ENCODE measurements around the gene ERAS. TPM values are rescaled to one million over a fixed set of nuclear protein-coding genes. Genes with fewer than 3 reads are reported as not detected.

Gene ERAS
- total RNA-seq, 2 experiments from 2014 or later, result 0.60 TPM; not detected in 1

DNA sequence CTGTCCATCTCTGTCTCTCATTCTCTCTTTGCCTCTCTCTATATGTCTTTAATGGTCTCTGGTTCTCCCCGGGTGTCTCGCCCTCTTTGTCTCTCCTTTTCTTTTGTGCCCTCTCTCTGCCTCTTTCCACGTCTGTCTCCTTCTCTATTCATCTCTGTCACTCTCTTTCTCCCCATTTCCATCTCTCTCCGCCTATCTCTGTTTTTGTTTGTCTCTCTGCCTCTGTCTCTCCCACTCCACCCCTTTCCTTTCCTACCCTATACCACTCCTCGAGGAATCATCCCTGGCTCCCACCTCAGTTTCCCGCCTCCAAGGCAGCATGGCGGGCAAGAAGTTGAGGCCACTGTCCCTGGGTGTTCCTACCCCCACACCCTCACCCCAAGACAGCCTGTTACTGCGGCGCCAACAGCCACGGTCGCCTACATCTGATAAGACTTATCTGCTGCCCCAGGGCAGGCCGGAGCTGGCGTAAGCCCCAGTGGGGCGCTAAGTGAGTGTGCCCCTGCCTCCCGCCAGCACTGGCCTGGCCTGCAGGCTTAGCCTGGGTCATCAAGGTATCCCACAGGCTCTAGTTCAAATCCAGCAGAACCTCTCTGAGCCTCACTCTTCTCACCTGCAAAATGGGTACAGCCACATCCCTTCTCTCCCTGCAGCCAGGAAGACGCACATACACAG is 40.6 kb upstream of the ERAS start:
- H4K20me1 ChIP-seq (ENCODE audit: insufficient read depth, low read length), result no peaks in the 10 kb centered on the region
- no peaks in the 10 kb centered on the region for H3K9me3 ChIP-seq (ENCODE audit: low read length)
- H3K4me2 ChIP-seq (ENCODE audit: low read length), result no peak overlapping the region
- no peaks in the 10 kb centered on the region for H3K4me1 ChIP-seq (ENCODE audit: insufficient read depth, low read length, poor library complexity, severe bottlenecking)
- H2AFZ ChIP-seq (ENCODE audit: low read length), result no peak overlapping the region
- H3K36me3 ChIP-seq (ENCODE audit: insufficient read depth, low read length), result no peaks in the 10 kb centered on the region
- no TSS peak for BruUV-seq (replicated peaks)
- no peak overlapping the region for H3K4me3 ChIP-seq (ENCODE audit: low read depth, low read length, poor library complexity, severe bottlenecking)
- ChIA-PET POLR2A (no interaction called here), CTCF (ENCODE audit: unreplicated experiment) (no interaction called here)
- TF ChIP-seq CTCF (conservative IDR thresholded peaks at IDR 0.05; ENCODE audit: low read length) (no peak), EZH2phosphoT487 (IDR thresholded peaks at IDR 0.05; ENCODE audit: borderline replicate concordance, low read depth, low read length) (no peak)
- H3K79me2 ChIP-seq (ENCODE audit: insufficient read depth, low read depth, low read length), result no peaks in the 10 kb centered on the region
- no peak overlapping the region for H3K27ac ChIP-seq (ENCODE audit: low read depth, low read length, poor library complexity, severe bottlenecking)
- intact Hi-C loops (cut with micrococcal nuclease; ENCODE audit: unreplicated experiment), result no loop called here
- no peak for DNase-seq (ENCODE audit: low spot score)
- H3K9me2 ChIP-seq (ENCODE audit: insufficient read depth, low read length), result no peaks in the 10 kb centered on the region

GRCh38 chrX:48786341-48786800 is 39.9 kb upstream of the ERAS start, which contains the start of gene GATA1:
Gene GATA1, plus strand, starts transcription at chrX:48786590. Its CDS starts 4,520 bp downstream, at chrX:48791110.
- Histone ChIP-seq H3K4me1 (ENCODE audit: insufficient read depth, low read length, poor library complexity, severe bottlenecking) (no peaks in the 10 kb centered on the region), H2AFZ (ENCODE audit: low read length) (no peak within 1 kb of the TSS), H3K9me3 (ENCODE audit: low read length) (no peaks in the 10 kb centered on the region), H3K79me2 (ENCODE audit: insufficient read depth, low read depth, low read length) (no peaks in the 10 kb centered on the region), H3K36me3 (ENCODE audit: insufficient read depth, low read length) (no peaks in the 10 kb centered on the region), H4K20me1 (ENCODE audit: insufficient read depth, low read length) (no peaks in the 10 kb centered on the region), H3K27ac (ENCODE audit: low read depth, low read length, poor library complexity, severe bottlenecking) (no peak within 1 kb of the TSS), H3K9me2 (ENCODE audit: insufficient read depth, low read length) (no peaks in the 10 kb centered on the region), H3K4me3 (ENCODE audit: low read depth, low read length, poor library complexity, severe bottlenecking) (no peak within 1 kb of the TSS), H3K4me2 (ENCODE audit: low read length) (no peak within 1 kb of the TSS)
- no peak for DNase-seq (ENCODE audit: low spot score)
- POLR2A ChIA-PET, result no interaction called here
- TF ChIP-seq EZH2phosphoT487 (IDR thresholded peaks at IDR 0.05; ENCODE audit: borderline replicate concordance, low read depth, low read length) (no peak), CTCF (conservative IDR thresholded peaks at IDR 0.05; ENCODE audit: low read length) (no peak)
- BruUV-seq (replicated peaks), result no TSS peak
- intact Hi-C loops (cut with micrococcal nuclease; ENCODE audit: unreplicated experiment), result no loop called here
- CTCF ChIA-PET (ENCODE audit: unreplicated experiment), result no interaction called here

GRCh38 chrX:48786825-48787504 is 39.3 kb upstream of the ERAS start:
- ChIA-PET CTCF (ENCODE audit: unreplicated experiment) (no interaction called here), POLR2A (no interaction called here)
- Histone ChIP-seq H3K36me3 (ENCODE audit: insufficient read depth, low read length) (no peaks in the 10 kb centered on the region), H3K4me3 (ENCODE audit: low read depth, low read length, poor library complexity, severe bottlenecking) (no peak overlapping the region), H3K79me2 (ENCODE audit: insufficient read depth, low read depth, low read length) (no peaks in the 10 kb centered on the region), H3K4me2 (ENCODE audit: low read length) (no peak overlapping the region), H3K4me1 (ENCODE audit: insufficient read depth, low read length, poor library complexity, severe bottlenecking) (no peaks in the 10 kb centered on the region), H4K20me1 (ENCODE audit: insufficient read depth, low read length) (no peaks in the 10 kb centered on the region), H2AFZ (ENCODE audit: low read length) (no peak overlapping the region), H3K27ac (ENCODE audit: low read depth, low read length, poor library complexity, severe bottlenecking) (no peak overlapping the region), H3K9me2 (ENCODE audit: insufficient read depth, low read length) (no peaks in the 10 kb centered on the region), H3K9me3 (ENCODE audit: low read length) (no peaks in the 10 kb centered on the region)
- no TSS peak for BruUV-seq (replicated peaks)
- no peak for TF ChIP-seq CTCF (conservative IDR thresholded peaks at IDR 0.05; ENCODE audit: low read length)
- no peak for TF ChIP-seq EZH2phosphoT487 (IDR thresholded peaks at IDR 0.05; ENCODE audit: borderline replicate concordance, low read depth, low read length)
- DNase-seq (ENCODE audit: low spot score), result no peak
- intact Hi-C loops (cut with micrococcal nuclease; ENCODE audit: unreplicated experiment), result no loop called here
